ENCODE data around the gene PMM2. TPM values are rescaled to one million over a fixed set of nuclear protein-coding genes. Genes with fewer than 3 reads are reported as not detected.

The PMM2 gene
- total RNA-seq, 3 donors from 2014 or later = 46.4 to 77.9 (median 74.9) TPM

GRCh38 chr16:8774208-8774607, 23.4 kb upstream of the PMM2 start:
- Histone ChIP-seq H3K4me3 (no peak overlapping the region), H3K36me3 (ENCODE audit: low read depth) (no peaks in the 10 kb centered on the region), H3K9me3 (no peaks in the 10 kb centered on the region), H3K4me1 (ENCODE audit: low read depth) (peaks cover 4% of the 10 kb centered on the region)
- TF ChIP-seq CTCF (IDR thresholded peaks at IDR 0.05) = no peak
- DNase-seq (no peak), ATAC-seq (peak; percentile 81)
- intact Hi-C loops (cut with DNase I, micrococcal nuclease) = no loop called here

GRCh38 chr16:8775359-8775758, 22.3 kb upstream of the PMM2 start:
- ATAC-seq (no peak), DNase-seq (no peak)
- no peaks in the 10 kb centered on the region for H3K9me3 ChIP-seq
- H3K4me3 ChIP-seq = no peak overlapping the region
- intact Hi-C loops (cut with DNase I, micrococcal nuclease) = no loop called here
- TF ChIP-seq CTCF (IDR thresholded peaks at IDR 0.05) = no peak
- peaks cover 4% of the 10 kb centered on the region for H3K4me1 ChIP-seq (ENCODE audit: low read depth)
- H3K36me3 ChIP-seq (ENCODE audit: low read depth) = no peaks in the 10 kb centered on the region

- intact Hi-C loops (cut with DNase I, micrococcal nuclease) = no loop called here
- TF ChIP-seq CTCF (IDR thresholded peaks at IDR 0.05) = no peak
- ATAC-seq (peak; percentile 58), DNase-seq (no peak)
- Histone ChIP-seq H3K9me3 (no peaks in the 10 kb centered on the region), H3K4me3 (no peak overlapping the region), H3K4me1 (ENCODE audit: low read depth) (peaks cover 4% of the 10 kb centered on the region), H3K36me3 (ENCODE audit: low read depth) (no peaks in the 10 kb centered on the region)
Observed at GRCh38 chr16:8776129-8776584, 21.5 kb upstream of the PMM2 start.

GRCh38 chr16:8777217-8777616, 20.4 kb upstream of the PMM2 start:
- no peaks in the 10 kb centered on the region for H3K36me3 ChIP-seq (ENCODE audit: low read depth)
- no peak for ATAC-seq
- intact Hi-C loops (cut with DNase I, micrococcal nuclease) = no loop called here

GRCh38 chr16:8781797-8782196, 15.8 kb upstream of the PMM2 start:
- no peak overlapping the region for H3K4me3 ChIP-seq
- H3K9me3 ChIP-seq = no peaks in the 10 kb centered on the region
- H3K36me3 ChIP-seq (ENCODE audit: low read depth) = no peaks in the 10 kb centered on the region
- no peak for TF ChIP-seq CTCF (IDR thresholded peaks at IDR 0.05)
- DNase-seq = no peak
- H3K4me1 ChIP-seq (ENCODE audit: low read depth) = no peaks in the 10 kb centered on the region
- intact Hi-C loops (cut with DNase I, micrococcal nuclease) = loop anchor here in 1 of 2 donors (10.0 kb wide), 1 partner anchor 107 kb away; the partner anchor contains the start of gene ABAT
- no peak for ATAC-seq

More at GRCh38 chr16:8777217-8777616, 20.4 kb upstream of the PMM2 start:
- H3K4me3 ChIP-seq = no peak overlapping the region
- TF ChIP-seq CTCF (IDR thresholded peaks at IDR 0.05) = no peak
- DNase-seq = no peak
- H3K4me1 ChIP-seq (ENCODE audit: low read depth) = peaks cover 4% of the 10 kb centered on the region
- no peaks in the 10 kb centered on the region for H3K9me3 ChIP-seq

GRCh38 chr16:8782673-8783072, 15.0 kb upstream of the PMM2 start:
- TF ChIP-seq CTCF (IDR thresholded peaks at IDR 0.05) = no peak
- intact Hi-C loops (cut with DNase I, micrococcal nuclease) = loop anchor here in 1 of 2 donors (10.0 kb wide), 1 partner anchor 108 kb away; the partner anchor contains the start of gene ABAT
- Histone ChIP-seq H3K9me3 (no peaks in the 10 kb centered on the region), H3K4me1 (ENCODE audit: low read depth) (no peaks in the 10 kb centered on the region), H3K4me3 (no peak overlapping the region), H3K36me3 (ENCODE audit: low read depth) (no peaks in the 10 kb centered on the region)
- ATAC-seq (no peak), DNase-seq (no peak)
